SU-DHL-6 (cell line): ENCODE results near the gene ITPR3.

ENCODE experiments used
- H2AFZ ChIP-seq: fragments of 200-600 bp; sonication (generic); 2 replicates; pipeline ENCODE4 v1.6.1; 2014; ENCODE audit warnings: low read depth, mild to moderate bottlenecking, moderate library complexity, mixed read lengths, antibody characterized with exemption, low read length; ENCODE audit not compliant: severe bottlenecking
- H3F3A ChIP-seq: fragments of 200-600 bp; shearing (Covaris generic); 2 replicates; pipeline ENCODE4 v1.6.0; 2016; ENCODE audit warnings: antibody characterized with exemption, mild to moderate bottlenecking; ENCODE audit not compliant: insufficient read depth
- H3K27ac ChIP-seq: fragments of 200-600 bp; sonication (generic); 2 replicates; pipeline ENCODE4 v1.5.1; 2016; ENCODE audit warnings: low read depth, mild to moderate bottlenecking, low read length, moderate library complexity, mixed read lengths
- H3K27me3 ChIP-seq: fragments of 200-600 bp; sonication (generic), shearing (Covaris generic); 2 replicates; pipeline ENCODE4 v1.6.0; 2014; ENCODE audit warnings: mild to moderate bottlenecking, low read length
- H3K36me3 ChIP-seq: fragments of 200-600 bp; sonication (generic); 2 replicates; pipeline ENCODE4 v1.6.1; 2014; ENCODE audit warnings: mild to moderate bottlenecking, low read length, mixed read lengths
- H3K4me2 ChIP-seq: fragments of 300-600, 200-600 bp; shearing (Covaris generic), sonication (generic); 2 replicates; pipeline ENCODE4 v1.6.0; 2014; ENCODE audit warnings: low read length, low read depth, mild to moderate bottlenecking; ENCODE audit not compliant: poor library complexity, severe bottlenecking
- H3K4me3 ChIP-seq: fragments of 200-600 bp; sonication (generic); 2 replicates; pipeline ENCODE4 v1.5.1; 2014; ENCODE audit warnings: antibody characterized with exemption, low read length, mild to moderate bottlenecking, mixed read lengths; ENCODE audit not compliant: insufficient read depth, poor library complexity, severe bottlenecking
- H3K79me2 ChIP-seq: fragments of 200-600 bp; sonication (generic); 2 replicates; pipeline ENCODE4 v1.6.1; 2014; ENCODE audit warnings: mild to moderate bottlenecking, low read length, moderate library complexity; ENCODE audit not compliant: insufficient read depth
- H3K9ac ChIP-seq: fragments of 200-600 bp; sonication (generic); 2 replicates; pipeline ENCODE4 v1.7.0; 2014; ENCODE audit warnings: mild to moderate bottlenecking, low read length
- H3K9me2 ChIP-seq: fragments of 200-600 bp; sonication (generic); replicated peaks from 2 replicates; pipeline ENCODE4 v1.6.1; 2014; ENCODE audit warnings: low read length; ENCODE audit not compliant: insufficient read depth
- H3K9me3 ChIP-seq: fragments of 200-600 bp; sonication (generic); 2 replicates; pipeline ENCODE4 v1.6.1; 2014; ENCODE audit warnings: low read length, mixed read lengths; ENCODE audit not compliant: insufficient read depth
- H4K20me1 ChIP-seq: fragments of 200-600 bp; sonication (generic); 2 replicates; pipeline ENCODE4 v1.6.1; 2014; ENCODE audit warnings: low read depth, mild to moderate bottlenecking, antibody characterized with exemption, low read length, moderate library complexity, mixed read lengths
- CTCF ChIP-seq: fragments of 200-600 bp; sonication (generic); IDR thresholded peaks from one replicate; pipeline ENCODE4 v1.5.1; 2017; ENCODE audit warnings: antibody characterized with exemption, mild to moderate bottlenecking, low read length, moderate library complexity; ENCODE audit not compliant: insufficient read depth, poor library complexity, severe bottlenecking
- EZH2phosphoT487 ChIP-seq: fragments of 200-600 bp; sonication (generic), shearing (Covaris generic); conservative IDR thresholded peaks from 2 replicates; pipeline ENCODE4 v1.6.1; 2018; ENCODE audit warnings: mild to moderate bottlenecking, antibody characterized with exemption, low read length, moderate library complexity, mixed read lengths

Gene ITPR3

GRCh38 chr6:33652002-33652401, 30.9 kb downstream of the ITPR3 start:
- Histone ChIP-seq H3K36me3 (no peaks in the 10 kb centered on the region), H4K20me1 (no peaks in the 10 kb centered on the region), H2AFZ (no peak overlapping the region), H3K79me2 (peaks cover 12% of the 10 kb centered on the region; the same call in 1 of the 2 replicates), H3K27me3 (no peaks in the 10 kb centered on the region), H3K9ac (no peak overlapping the region), H3K4me3 (no peak overlapping the region), H3K4me2 (no peak overlapping the region), H3F3A (0 out of 2 replicates have a peak, but pooled peaks cover 2% of the 10 kb centered on the region), H3K27ac (no peak overlapping the region), H3K9me2 (no peaks in the 10 kb centered on the region), H3K9me3 (no peaks in the 10 kb centered on the region)
- no peak for TF ChIP-seq EZH2phosphoT487
- TF ChIP-seq CTCF = no peak

GRCh38 chr6:33654831-33655554, 33.9 kb downstream of the ITPR3 start:
- H3K4me2 ChIP-seq = no peak overlapping the region
- H3K9me2 ChIP-seq = no peaks in the 10 kb centered on the region
- H3K36me3 ChIP-seq = no peaks in the 10 kb centered on the region
- peaks cover 3% of the 10 kb centered on the region; the same call in 1 of the 2 replicates for H3K79me2 ChIP-seq
- H3K4me3 ChIP-seq = no peak overlapping the region
- H3K27me3 ChIP-seq = no peaks in the 10 kb centered on the region
- no peak overlapping the region for H3K9ac ChIP-seq
- H3F3A ChIP-seq = no peaks in the 10 kb centered on the region
- H3K9me3 ChIP-seq = no peaks in the 10 kb centered on the region
- no peak overlapping the region for H2AFZ ChIP-seq
- no peaks in the 10 kb centered on the region for H4K20me1 ChIP-seq
- TF ChIP-seq CTCF = no peak
- no peak for TF ChIP-seq EZH2phosphoT487
- no peak overlapping the region for H3K27ac ChIP-seq

- no peaks in the 10 kb centered on the region for H3K9me2 ChIP-seq
- H3F3A ChIP-seq = no peaks in the 10 kb centered on the region
- H3K4me3 ChIP-seq = no peak overlapping the region
- H3K9ac ChIP-seq = no peak overlapping the region
- no peaks in the 10 kb centered on the region for H3K36me3 ChIP-seq
- no peak overlapping the region for H3K4me2 ChIP-seq
- H4K20me1 ChIP-seq = no peaks in the 10 kb centered on the region
- H3K27ac ChIP-seq = no peak overlapping the region
- no peaks in the 10 kb centered on the region for H3K27me3 ChIP-seq
- TF ChIP-seq EZH2phosphoT487 (no peak), CTCF (no peak)
- H3K9me3 ChIP-seq = no peaks in the 10 kb centered on the region
- peaks cover 3% of the 10 kb centered on the region; the same call in 1 of the 2 replicates for H3K79me2 ChIP-seq
- H2AFZ ChIP-seq = no peak overlapping the region
Measured at GRCh38 chr6:33656844-33657243, 35.7 kb downstream of the ITPR3 start.
